Adrenal gland (tissue), 12 donors: ENCODE results near the gene CNGB1. TPM values are rescaled to one million over a fixed set of nuclear protein-coding genes. Genes with fewer than 3 reads are reported as not detected.

ENCODE experiments used
- DNase-seq, 7 donors: peaks; one replicate each; pipeline ENCODE4 v3.0.0-alpha.2; 2019 to 2020
- H3K27ac ChIP-seq, 5 donors: fragments of 200-600 bp; sonication (generic) in 4 of 5; 1 replicate in 3 of 5; 2 replicates in 2 of 5; pipeline versions ENCODE4 v1.5.1 to v1.8.0; 2016 to 2020; ENCODE audit warnings: mild to moderate bottlenecking in 1 of 5
- H3K27me3 ChIP-seq: fragments of 200-600 bp; 2 replicates; pipeline ENCODE4 v1.8.0; 2021
- H3K36me3 ChIP-seq, 2 donors: fragments of 200-600 bp; replicated peaks in 1 of 2; 1 replicate in 1 of 2; 2 replicates in 1 of 2; pipeline versions ENCODE4 v1.5.1 to v1.8.0; 2018 to 2022
- H3K4me1 ChIP-seq, 2 donors: fragments of 200-600 bp; replicated peaks in 1 of 2; 1 replicate in 1 of 2; 2 replicates in 1 of 2; pipeline versions ENCODE4 v1.5.1 to v1.8.0; 2018 to 2021
- H3K4me3 ChIP-seq, 4 donors: fragments of 200-600 bp; sonication (generic) in 3 of 4; one replicate each; pipeline ENCODE4 v1.5.1; 2016 to 2018
- H3K9me3 ChIP-seq, 3 donors: fragments of 200-600 bp; sonication (generic) in 1 of 3; replicated peaks in 1 of 3; 1 replicate in 2 of 3; 2 replicates in 1 of 3; pipeline versions ENCODE4 v1.5.1 to v1.8.0; 2016 to 2021
- POLR2A ChIP-seq, 2 donors: fragments of 450-650 bp; IDR thresholded peaks; one replicate each; pipeline ENCODE4 v1.6.1; 2017; ENCODE audit warnings: antibody characterized with exemption in 2 of 2, mild to moderate bottlenecking in 2 of 2, moderate library complexity in 1 of 2
- WGBS, 4 donors: extraction: QIAGEN DNeasy Blood & Tissue Kit in 2 of 4; methylation state at CpG; one replicate each; pipeline versions ENCODE4 v1.1.5 to v1.1.7; 2013 to 2017; 5-methylcytosine and 5-hydroxymethylcytosine counted together
- intact Hi-C, 2 donors: fragments of 100-400 bp; cut with DNase I; formaldehyde crosslinking; loops; one replicate each; pipeline versions ENCODE4 v1.14.1 to v1.15.0; 2022 to 2023
- polyA plus RNA-seq, 3 donors: library from polyadenylated mRNA; stranded (reverse); fragments of 200-250 nt in 2 of 3; fragments of 350-450 nt in 1 of 3; fragmentation: Illumina TruSeq in 1 of 3; extraction: RNeasy Lipid Tissue Mini Kit (QIAGEN cat#74804) in 1 of 3; gene quantifications; one replicate each; pipeline ENCODE4 v1.2.3, GENCODE V29; 2013 to 2014
- total RNA-seq, 9 donors: library from RNA; depleted of rRNA in 4 of 9; stranded (reverse); fragments of >200 nt in 4 of 9; fragments of 120-200 nt in 1 of 9; fragmentation: NEBNext Ultra II Directional in 1 of 9; extraction: Animal tissue kit (Norgen Biotek cat#: 25700) in 1 of 9; gene quantifications; one replicate each; pipeline versions ENCODE4 v1.1.0 to v1.2.4, GENCODE V29; 2013 to 2023
- TF ChIP-seq, protein P1 (sequence below), 6 experiments: fragments of 450-650 bp in 4 of 6; fragments of 200-600 bp in 2 of 6; sonication (generic) in 1 of 6; IDR thresholded peaks; 1 replicate in 5 of 6; 2 replicates in 1 of 6; pipeline versions ENCODE4 v1.5.1 to v1.8.0; 2016 to 2021; ENCODE audit warnings: antibody characterized with exemption in 6 of 6, mild to moderate bottlenecking in 2 of 6, moderate library complexity in 1 of 6
- donor health status: healthy with polysubstance abuse.
- donor health status: Bipolar disorder and iron deficiency.
- donor health status: DM: yes; HTN: yes; CAD: no.
- donor health status: DM: no; HTN: no; CAD: no.
- donor health status: DM: no; HTN: no; CAD: no.
- donor health status: DM: yes; HTN: yes; CAD: no.

CNGB1 gene
- total and polyA plus RNA-seq, 12 donors: 0.67 to 2.4 (median 1.5) TPM; not detected in 5

DNA sequence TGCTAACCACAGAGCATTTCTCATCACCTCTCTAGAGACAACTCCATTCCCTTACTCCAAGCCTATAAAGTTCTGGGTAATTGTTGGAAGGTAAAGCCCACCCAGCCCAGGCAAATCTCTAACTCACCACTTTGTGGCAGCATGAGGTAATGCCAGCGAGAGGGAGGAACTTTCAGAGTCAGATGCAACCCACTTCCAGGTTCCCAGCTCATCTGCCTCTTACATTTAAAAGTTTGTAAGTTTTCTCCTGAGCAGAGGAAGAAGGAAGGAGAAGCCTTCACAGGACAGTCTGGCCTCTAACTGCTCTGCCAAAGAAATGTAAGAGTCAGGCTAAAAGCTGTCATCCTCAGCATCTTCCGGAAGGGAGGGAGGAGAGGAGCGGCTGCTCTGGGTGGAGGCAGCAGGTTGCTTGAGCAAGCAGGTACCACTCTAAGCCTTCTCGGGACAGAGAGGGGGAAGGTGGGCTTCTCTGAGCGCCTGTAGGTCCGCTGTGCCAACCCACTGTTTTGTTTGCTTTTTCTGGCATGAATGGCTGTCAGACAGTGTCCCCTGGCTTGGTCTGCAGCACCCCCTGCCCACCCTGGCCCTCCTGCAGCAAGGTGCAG lies 28.5 kb upstream of the CNGB1 start:
- Histone ChIP-seq H3K9me3 (no peaks in the 10 kb centered on the region), H3K27me3 (no peaks in the 10 kb centered on the region), H3K36me3 (peaks cover 0 to 30% of the 10 kb centered on the region in 2 donors), H3K4me1 (peaks cover 19 to 26% of the 10 kb centered on the region in 2 donors), H3K27ac (peak overlapping the region in 4 of 5 donors; percentile 43 to 92 (median 86)), H3K4me3 (peak overlapping the region; percentile 7 to 98 (median 44))
- intact Hi-C loops: loop anchor here in 1 of 2 donors (5.0 to 10.0 kb wide), 3 partner anchors 97 to 415 kb away; no protein-coding TSS in a partner anchor
- TF ChIP-seq, protein P1, sequence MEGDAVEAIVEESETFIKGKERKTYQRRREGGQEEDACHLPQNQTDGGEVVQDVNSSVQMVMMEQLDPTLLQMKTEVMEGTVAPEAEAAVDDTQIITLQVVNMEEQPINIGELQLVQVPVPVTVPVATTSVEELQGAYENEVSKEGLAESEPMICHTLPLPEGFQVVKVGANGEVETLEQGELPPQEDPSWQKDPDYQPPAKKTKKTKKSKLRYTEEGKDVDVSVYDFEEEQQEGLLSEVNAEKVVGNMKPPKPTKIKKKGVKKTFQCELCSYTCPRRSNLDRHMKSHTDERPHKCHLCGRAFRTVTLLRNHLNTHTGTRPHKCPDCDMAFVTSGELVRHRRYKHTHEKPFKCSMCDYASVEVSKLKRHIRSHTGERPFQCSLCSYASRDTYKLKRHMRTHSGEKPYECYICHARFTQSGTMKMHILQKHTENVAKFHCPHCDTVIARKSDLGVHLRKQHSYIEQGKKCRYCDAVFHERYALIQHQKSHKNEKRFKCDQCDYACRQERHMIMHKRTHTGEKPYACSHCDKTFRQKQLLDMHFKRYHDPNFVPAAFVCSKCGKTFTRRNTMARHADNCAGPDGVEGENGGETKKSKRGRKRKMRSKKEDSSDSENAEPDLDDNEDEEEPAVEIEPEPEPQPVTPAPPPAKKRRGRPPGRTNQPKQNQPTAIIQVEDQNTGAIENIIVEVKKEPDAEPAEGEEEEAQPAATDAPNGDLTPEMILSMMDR (IDR thresholded peaks at IDR 0.05): no peak
- no peak for TF ChIP-seq POLR2A (IDR thresholded peaks at IDR 0.05)
- 10 to 15% (median 11%) methylated on average over 4 to 6 of the region's 6 CpGs for WGBS, 4 donors
- no peak for DNase-seq

- peaks cover 19 to 21% of the 10 kb centered on the region in 2 donors for H3K4me1 ChIP-seq
- TF ChIP-seq, protein P1 (IDR thresholded peaks at IDR 0.05): no peak
- TF ChIP-seq POLR2A (IDR thresholded peaks at IDR 0.05): no peak
- WGBS, 4 donors: 70 to 83% (median 76%) methylated on average over 2 to 3 of the region's 3 CpGs
- peak overlapping the region in 1 of 5 donors; percentile 92 for H3K27ac ChIP-seq
- H3K4me3 ChIP-seq: no peak overlapping the region
- H3K27me3 ChIP-seq: no peaks in the 10 kb centered on the region
- H3K36me3 ChIP-seq: peaks cover 0 to 30% of the 10 kb centered on the region in 2 donors
- intact Hi-C loops: loop anchor here in 1 of 2 donors (5.0 to 10.0 kb wide), 3 partner anchors 97 to 414 kb away; no protein-coding TSS in a partner anchor
- DNase-seq: no peak
- no peaks in the 10 kb centered on the region for H3K9me3 ChIP-seq
Measured at GRCh38 chr16:57998992-57999365, 28.1 kb upstream of the CNGB1 start.

GRCh38 chr16:57998486-57998885 lies 27.6 kb upstream of the CNGB1 start:
- intact Hi-C loops: loop anchor here in 1 of 2 donors (5.0 to 10.0 kb wide), 3 partner anchors 96 to 414 kb away; no protein-coding TSS in a partner anchor
- H3K27ac ChIP-seq: no peak overlapping the region
- 67 to 75% (median 73%) methylated on average over 6 to 8 of the region's 8 CpGs for WGBS, 4 donors

More at GRCh38 chr16:57998486-57998885, 27.6 kb upstream of the CNGB1 start:
- H3K4me3 ChIP-seq: no peak overlapping the region
- no peaks in the 10 kb centered on the region for H3K27me3 ChIP-seq
- H3K9me3 ChIP-seq: no peaks in the 10 kb centered on the region
- H3K4me1 ChIP-seq: peaks cover 19 to 21% of the 10 kb centered on the region in 2 donors
- TF ChIP-seq, protein P1 (IDR thresholded peaks at IDR 0.05): no peak
- no peak for TF ChIP-seq POLR2A (IDR thresholded peaks at IDR 0.05)
- no peak for DNase-seq
- peaks cover 0 to 30% of the 10 kb centered on the region in 2 donors for H3K36me3 ChIP-seq
